HG02970 (cell line): Measurements from ENCODE around the gene FAM171A1.

Source experiments
- ATAC-seq: cut with Tn5 transposase; IDR thresholded peaks from one replicate; pipeline ENCODE4 v1.9.1; 2021; ENCODE audit warnings: mild to moderate bottlenecking, moderate library complexity, moderate number of reproducible peaks; ENCODE audit not compliant: unreplicated experiment, low FRiP score

Gene FAM171A1

GRCh38 chr10:15374566-15374965, 3.5 kb upstream of the FAM171A1 start:
- ATAC-seq, result no peak

- no peak for ATAC-seq
Measured at GRCh38 chr10:15374156-15374555, 3.1 kb upstream of the FAM171A1 start.

- no peak for ATAC-seq
Measured at GRCh38 chr10:15373199-15373598, 2.1 kb upstream of the FAM171A1 start.

GRCh38 chr10:15370212-15370855, 755 bp downstream of the FAM171A1 start:
- ATAC-seq, result peak; percentile 27

GRCh38 chr10:15369256-15370211, 1.6 kb downstream of the FAM171A1 start:
- no peak for ATAC-seq

GRCh38 chr10:15368101-15368855, 2.8 kb downstream of the FAM171A1 start:
- ATAC-seq, result no peak

GRCh38 chr10:15367296-15368085, 3.6 kb downstream of the FAM171A1 start:
- ATAC-seq, result no peak

- no peak for ATAC-seq
Measured at GRCh38 chr10:15365692-15366091, 5.4 kb downstream of the FAM171A1 start.

GRCh38 chr10:15364001-15364400, 7.1 kb downstream of the FAM171A1 start:
- no peak for ATAC-seq

- no peak for ATAC-seq
Measured at GRCh38 chr10:15363031-15363430, 8.1 kb downstream of the FAM171A1 start.

GRCh38 chr10:15361131-15361530, 10.0 kb downstream of the FAM171A1 start:
- no peak for ATAC-seq

GRCh38 chr10:15360566-15360965, 10.5 kb downstream of the FAM171A1 start:
- ATAC-seq, result no peak

- no peak for ATAC-seq
Measured at GRCh38 chr10:15353471-15354017, 17.5 kb downstream of the FAM171A1 start.

- no peak for ATAC-seq
Measured at GRCh38 chr10:15352836-15353235, 18.3 kb downstream of the FAM171A1 start.

GRCh38 chr10:15352201-15352600, 18.9 kb downstream of the FAM171A1 start:
- no peak for ATAC-seq

- no peak for ATAC-seq
Measured at GRCh38 chr10:15351099-15351820, 19.8 kb downstream of the FAM171A1 start.

GRCh38 chr10:15349112-15349511, 22.0 kb downstream of the FAM171A1 start:
- ATAC-seq, result no peak

- no peak for ATAC-seq
Measured at GRCh38 chr10:15348579-15348978, 22.5 kb downstream of the FAM171A1 start.

- no peak for ATAC-seq
Measured at GRCh38 chr10:15347150-15347549, 23.9 kb downstream of the FAM171A1 start.
